GM21515 (cell line): ENCODE data around the gene ZW10.
A peak's percentile ranks its signal among the peaks of the same experiment; 100 is the strongest.
"Not testable (repeated sequence)": the region's sequence is repeated elsewhere in the genome, so short reads cannot be mapped to it uniquely, and the experiment has no call there.

ENCODE experiments used
- ATAC-seq: cut with Tn5 transposase; IDR thresholded peaks from one replicate; pipeline ENCODE4 v1.9.1; 2021; ENCODE audit not compliant: unreplicated experiment

Gene ZW10, protein sequence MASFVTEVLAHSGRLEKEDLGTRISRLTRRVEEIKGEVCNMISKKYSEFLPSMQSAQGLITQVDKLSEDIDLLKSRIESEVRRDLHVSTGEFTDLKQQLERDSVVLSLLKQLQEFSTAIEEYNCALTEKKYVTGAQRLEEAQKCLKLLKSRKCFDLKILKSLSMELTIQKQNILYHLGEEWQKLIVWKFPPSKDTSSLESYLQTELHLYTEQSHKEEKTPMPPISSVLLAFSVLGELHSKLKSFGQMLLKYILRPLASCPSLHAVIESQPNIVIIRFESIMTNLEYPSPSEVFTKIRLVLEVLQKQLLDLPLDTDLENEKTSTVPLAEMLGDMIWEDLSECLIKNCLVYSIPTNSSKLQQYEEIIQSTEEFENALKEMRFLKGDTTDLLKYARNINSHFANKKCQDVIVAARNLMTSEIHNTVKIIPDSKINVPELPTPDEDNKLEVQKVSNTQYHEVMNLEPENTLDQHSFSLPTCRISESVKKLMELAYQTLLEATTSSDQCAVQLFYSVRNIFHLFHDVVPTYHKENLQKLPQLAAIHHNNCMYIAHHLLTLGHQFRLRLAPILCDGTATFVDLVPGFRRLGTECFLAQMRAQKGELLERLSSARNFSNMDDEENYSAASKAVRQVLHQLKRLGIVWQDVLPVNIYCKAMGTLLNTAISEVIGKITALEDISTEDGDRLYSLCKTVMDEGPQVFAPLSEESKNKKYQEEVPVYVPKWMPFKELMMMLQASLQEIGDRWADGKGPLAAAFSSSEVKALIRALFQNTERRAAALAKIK

DNA sequence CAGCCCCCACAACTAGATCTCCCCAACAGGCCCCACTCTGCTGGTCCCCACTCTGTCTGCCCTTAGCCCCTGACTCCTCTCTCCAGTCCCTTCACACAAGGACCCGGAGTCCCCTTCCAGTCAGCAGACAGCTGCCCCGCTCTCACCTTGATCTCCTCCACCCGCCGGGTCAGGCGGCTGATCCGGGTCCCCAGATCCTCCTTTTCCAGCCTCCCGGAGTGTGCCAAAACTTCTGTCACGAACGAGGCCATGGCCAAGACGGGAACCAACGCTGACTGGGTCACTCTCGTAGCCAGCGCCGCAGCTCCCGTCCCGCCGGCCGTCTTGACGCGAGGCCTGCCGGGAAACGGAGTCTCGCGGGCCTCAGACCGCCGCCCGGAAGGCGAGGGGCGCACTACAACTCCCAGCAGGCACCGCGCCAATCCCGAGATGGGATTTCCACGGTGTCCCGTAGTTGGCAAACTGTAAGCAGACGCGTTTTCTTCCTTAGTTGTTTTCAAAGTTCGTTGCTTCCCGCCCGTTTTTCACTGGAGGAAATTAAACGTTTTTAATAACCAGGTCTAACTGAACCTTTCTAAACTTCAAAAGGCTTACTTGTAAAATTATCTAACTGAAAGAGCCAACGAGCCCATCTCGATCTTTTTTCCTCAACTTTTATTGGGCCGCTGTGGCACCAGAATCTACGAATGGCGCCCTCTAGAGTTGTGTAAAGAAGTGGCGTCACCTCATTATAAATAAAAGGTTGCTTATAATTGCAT, at the start of gene ZW10:
Gene ZW10, minus strand, starts transcription at position 277 of the 758 bp plus-strand sequence. Its CDS starts 26 bp downstream, at position 251.
- peak; percentile 99 for ATAC-seq

- ATAC-seq = no peak
Observed at GRCh38 chr11:113818426-113818825, 44.9 kb upstream of the ZW10 start.

DNA sequence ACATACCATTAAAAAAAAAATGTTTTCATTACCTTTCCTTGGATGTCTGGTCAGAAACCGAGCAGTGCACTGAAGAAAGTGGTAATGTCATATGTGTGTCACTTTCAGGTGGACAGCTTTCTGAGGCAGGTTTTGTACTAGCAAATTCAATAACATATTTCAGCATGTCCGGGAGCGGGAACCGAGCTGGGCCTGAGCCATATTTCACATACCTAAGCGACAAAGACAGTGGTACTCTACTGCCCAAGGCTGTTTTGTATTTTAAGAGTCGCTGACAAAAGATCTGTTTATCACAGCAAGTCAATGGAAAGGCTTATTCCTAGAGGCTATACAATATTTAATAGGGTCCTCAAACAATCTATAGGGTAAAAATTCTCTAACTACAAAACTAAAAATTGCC, 44.1 kb upstream of the ZW10 start:
- no peak for ATAC-seq

DNA sequence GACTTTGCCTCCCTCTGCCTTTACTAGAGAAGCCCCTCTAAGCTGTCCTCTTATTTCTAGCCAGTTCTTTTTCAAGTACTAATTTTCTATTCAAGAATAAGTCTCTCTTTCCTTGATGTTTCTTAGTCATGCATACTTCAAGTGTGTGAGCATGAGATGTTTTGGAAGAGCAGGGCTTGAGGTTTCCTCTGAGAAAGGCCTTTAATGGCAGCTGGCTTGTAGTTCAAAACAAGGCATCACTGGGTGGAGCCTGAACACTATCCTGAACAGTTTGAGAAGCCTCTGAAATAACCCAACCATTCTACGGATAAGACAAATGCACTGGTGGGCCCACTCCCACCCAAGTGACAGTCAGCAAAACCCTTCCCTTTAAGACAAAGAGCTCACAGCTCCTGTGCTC, 43.7 kb upstream of the ZW10 start:
- ATAC-seq = no peak

GRCh38 chr11:113814181-113814580, 40.7 kb upstream of the ZW10 start:
- ATAC-seq = no peak

GRCh38 chr11:113808931-113809330, 35.4 kb upstream of the ZW10 start:
- no peak for ATAC-seq

- ATAC-seq = no peak
Observed at GRCh38 chr11:113806406-113806805, 32.9 kb upstream of the ZW10 start.

- ATAC-seq = no peak
Observed at GRCh38 chr11:113805640-113806039, 32.1 kb upstream of the ZW10 start.

- ATAC-seq = no peak
Observed at GRCh38 chr11:113802621-113803020, 29.1 kb upstream of the ZW10 start.

- no peak for ATAC-seq
Observed at GRCh38 chr11:113796663-113797259, 23.3 kb upstream of the ZW10 start.

DNA sequence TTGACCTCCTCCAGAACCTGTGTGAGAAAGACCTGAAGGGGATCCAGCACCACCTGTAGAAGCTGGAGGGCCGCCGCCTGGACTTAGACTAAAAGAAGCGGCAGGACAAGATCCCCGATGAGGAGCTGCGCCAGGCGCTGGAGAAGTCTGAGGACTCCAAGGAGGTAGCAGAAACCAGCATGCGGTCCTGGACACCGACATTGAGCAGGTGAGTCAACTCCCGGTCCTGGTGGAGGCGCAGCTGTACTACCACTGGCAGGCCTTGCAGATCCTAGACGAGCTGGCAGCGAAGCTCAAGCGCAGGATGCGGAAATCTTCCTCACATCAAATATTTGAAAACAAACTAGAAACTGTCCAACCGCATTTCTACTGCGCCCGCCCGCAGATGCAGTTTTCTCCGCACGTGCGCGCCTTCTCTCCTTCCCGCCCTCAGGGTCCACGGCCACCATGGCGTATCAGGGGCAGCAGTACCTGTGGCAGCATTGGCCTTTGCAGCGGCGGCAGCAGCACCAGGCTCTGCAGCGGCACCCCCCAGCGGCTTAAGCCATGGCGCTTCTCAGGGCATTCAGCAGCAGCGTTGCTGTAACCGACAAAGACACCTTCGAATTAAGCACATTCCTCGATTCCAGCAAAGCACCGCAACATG, 16.3 kb upstream of the ZW10 start:
- ATAC-seq = no peak

GRCh38 chr11:113789016-113789415, 15.5 kb upstream of the ZW10 start:
- ATAC-seq = not testable (repeated sequence)

GRCh38 chr11:113782134-113782533, 8.6 kb upstream of the ZW10 start:
- ATAC-seq = no peak

GRCh38 chr11:113781682-113782081, 8.2 kb upstream of the ZW10 start:
- ATAC-seq = no peak

DNA sequence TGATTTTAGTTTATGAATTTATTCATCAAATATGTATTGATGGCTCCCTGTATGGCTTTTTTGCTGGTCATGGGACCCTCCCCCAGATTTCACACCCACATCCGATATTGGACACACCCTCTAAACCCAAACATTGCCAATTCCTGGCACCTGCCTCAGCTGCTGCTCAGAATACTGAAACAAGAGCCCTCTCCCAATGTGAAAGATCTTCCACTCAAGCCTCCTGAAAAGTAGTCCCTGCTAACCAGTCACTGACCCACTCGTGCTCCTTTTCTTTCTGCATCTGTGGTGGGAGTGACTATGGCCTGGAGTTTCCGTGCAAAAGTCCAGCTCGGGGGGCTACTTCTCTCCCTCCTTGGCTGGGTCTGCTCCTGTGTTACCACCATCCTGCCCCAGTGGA, 6.0 kb upstream of the ZW10 start, which contains the start of gene CLDN25:
Gene CLDN25, plus strand, starts transcription at position 301 of the 400 bp plus-strand sequence. Its CDS starts 0 bp downstream, at position 301.
- no peak for ATAC-seq

- ATAC-seq = no peak
Observed at GRCh38 chr11:113778111-113778910, 4.8 kb upstream of the ZW10 start.

- no peak for ATAC-seq
Observed at GRCh38 chr11:113774174-113774503, 647 bp upstream of the ZW10 start.

- no peak for ATAC-seq
Observed at GRCh38 chr11:113773092-113773415, 438 bp downstream of the ZW10 start.

- ATAC-seq = no peak
Observed at GRCh38 chr11:113771964-113772363, 1.5 kb downstream of the ZW10 start.
